Measurements from ENCODE around the gene NRAP. TPM values are rescaled to one million over a fixed set of nuclear protein-coding genes. Genes with fewer than 3 reads are reported as not detected.

NRAP gene
- total RNA-seq, 1 donor from 2014 or later: not detected

GRCh38 chr10:113622831-113623230 lies 41.0 kb downstream of the NRAP start:
- H3K9me3 Mint-ChIP-seq: no peaks in the 10 kb centered on the region
- no peak overlapping the region for H3K27ac Mint-ChIP-seq
- H3K36me3 Mint-ChIP-seq (ENCODE audit: low read depth): no peaks in the 10 kb centered on the region
- intact Hi-C loops (cut with micrococcal nuclease): no loop called here
- H3K4me1 Mint-ChIP-seq (ENCODE audit: low read depth): no peaks in the 10 kb centered on the region
- no peak overlapping the region for H3K4me3 Mint-ChIP-seq
- H3K27me3 Mint-ChIP-seq (ENCODE audit: insufficient read depth): peaks cover 8% of the 10 kb centered on the region
- no peak for DNase-seq (ENCODE audit: low spot score)

DNA sequence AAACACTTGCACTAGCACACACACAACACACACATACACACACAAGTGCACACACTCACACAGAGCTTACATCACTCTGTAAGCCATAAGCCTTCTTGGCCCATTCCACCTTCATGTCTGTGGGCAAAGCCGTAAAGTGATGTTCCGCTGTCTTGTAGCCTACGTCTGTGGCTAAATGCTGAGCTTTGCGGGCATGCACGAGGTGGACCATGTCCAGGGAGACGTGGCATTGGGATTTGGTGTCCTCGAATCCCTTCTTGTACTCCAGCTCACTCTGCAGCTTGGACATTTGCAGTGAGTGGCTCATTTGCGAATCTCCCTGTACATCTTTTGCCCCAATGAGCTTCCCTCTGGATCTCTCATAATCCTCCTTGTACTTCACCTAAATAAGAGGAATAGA lies 42.0 kb downstream of the NRAP start:
- no peak overlapping the region for H3K4me3 Mint-ChIP-seq
- no peak overlapping the region for H3K27ac Mint-ChIP-seq
- no peaks in the 10 kb centered on the region for H3K4me1 Mint-ChIP-seq (ENCODE audit: low read depth)
- intact Hi-C loops (cut with micrococcal nuclease): no loop called here
- H3K36me3 Mint-ChIP-seq (ENCODE audit: low read depth): no peaks in the 10 kb centered on the region
- no peaks in the 10 kb centered on the region for H3K9me3 Mint-ChIP-seq
- peaks cover 13% of the 10 kb centered on the region for H3K27me3 Mint-ChIP-seq (ENCODE audit: insufficient read depth)
- DNase-seq (ENCODE audit: low spot score): no peak

- Mint-ChIP-seq H3K27ac (no peak overlapping the region), H3K9me3 (no peaks in the 10 kb centered on the region), H3K4me1 (ENCODE audit: low read depth) (no peaks in the 10 kb centered on the region), H3K4me3 (no peak overlapping the region), H3K36me3 (ENCODE audit: low read depth) (no peaks in the 10 kb centered on the region), H3K27me3 (ENCODE audit: insufficient read depth) (peaks cover 20% of the 10 kb centered on the region)
- DNase-seq (ENCODE audit: low spot score): no peak
- intact Hi-C loops (cut with micrococcal nuclease): no loop called here
Measured at GRCh38 chr10:113620936-113621335, 42.9 kb downstream of the NRAP start.

GRCh38 chr10:113620511-113620910 lies 43.3 kb downstream of the NRAP start:
- H3K9me3 Mint-ChIP-seq: no peaks in the 10 kb centered on the region
- no peaks in the 10 kb centered on the region for H3K4me1 Mint-ChIP-seq (ENCODE audit: low read depth)
- H3K36me3 Mint-ChIP-seq (ENCODE audit: low read depth): no peaks in the 10 kb centered on the region
- H3K4me3 Mint-ChIP-seq: no peak overlapping the region
- no peak overlapping the region for H3K27ac Mint-ChIP-seq
- H3K27me3 Mint-ChIP-seq (ENCODE audit: insufficient read depth): peaks cover 22% of the 10 kb centered on the region
- intact Hi-C loops (cut with micrococcal nuclease): no loop called here
- no peak for DNase-seq (ENCODE audit: low spot score)

DNA sequence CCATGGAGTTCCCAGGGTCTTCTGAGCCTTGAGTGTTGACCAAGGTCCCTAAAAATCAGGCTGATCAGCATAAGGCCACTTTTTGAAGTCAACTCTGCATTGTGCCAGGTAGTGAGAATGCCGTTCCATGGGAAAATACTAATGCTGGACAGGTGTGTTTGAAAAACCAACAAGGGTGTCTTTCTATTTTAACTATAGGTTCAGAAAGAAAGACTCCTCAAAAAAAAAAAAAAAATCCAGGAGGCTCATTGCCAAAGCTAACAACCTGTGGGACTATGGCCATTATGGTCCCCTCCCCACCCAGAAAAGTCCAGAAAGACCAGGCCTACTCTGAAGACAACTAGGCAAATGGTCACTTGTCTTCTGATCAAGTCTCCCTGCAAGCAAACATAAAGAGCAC lies 44.4 kb downstream of the NRAP start:
- H3K4me3 Mint-ChIP-seq: no peak overlapping the region
- H3K27ac Mint-ChIP-seq: no peak overlapping the region
- H3K9me3 Mint-ChIP-seq: no peaks in the 10 kb centered on the region
- H3K27me3 Mint-ChIP-seq (ENCODE audit: insufficient read depth): peaks cover 22% of the 10 kb centered on the region
- no peak for DNase-seq (ENCODE audit: low spot score)
- no peaks in the 10 kb centered on the region for H3K36me3 Mint-ChIP-seq (ENCODE audit: low read depth)
- no peaks in the 10 kb centered on the region for H3K4me1 Mint-ChIP-seq (ENCODE audit: low read depth)
- intact Hi-C loops (cut with micrococcal nuclease): no loop called here

DNA sequence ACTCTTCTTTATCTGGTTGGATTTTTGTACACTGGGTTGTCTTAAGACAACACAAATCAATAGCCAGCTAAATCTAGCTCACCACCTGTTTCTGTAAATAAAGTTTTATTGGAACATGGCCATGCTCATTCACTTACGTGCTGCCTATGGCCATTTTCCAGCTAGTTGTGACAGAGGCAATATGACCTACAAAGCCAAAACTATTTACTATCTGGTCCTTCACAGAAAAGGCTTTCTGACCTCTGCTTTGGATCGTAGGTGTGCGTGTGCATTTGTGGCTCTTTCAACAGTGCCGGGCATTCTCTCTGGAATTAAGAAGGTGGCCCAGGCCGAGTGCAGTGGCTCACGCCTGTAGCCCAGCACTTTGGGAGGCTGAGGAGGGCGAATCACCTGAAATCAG lies 45.5 kb downstream of the NRAP start:
- Mint-ChIP-seq H3K27ac (no peak overlapping the region), H3K4me1 (ENCODE audit: low read depth) (no peaks in the 10 kb centered on the region), H3K4me3 (no peak overlapping the region), H3K36me3 (ENCODE audit: low read depth) (no peaks in the 10 kb centered on the region), H3K9me3 (no peaks in the 10 kb centered on the region), H3K27me3 (ENCODE audit: insufficient read depth) (peaks cover 22% of the 10 kb centered on the region)
- intact Hi-C loops (cut with micrococcal nuclease): no loop called here
- DNase-seq (ENCODE audit: low spot score): no peak

- Mint-ChIP-seq H3K4me3 (no peak overlapping the region), H3K9me3 (no peaks in the 10 kb centered on the region), H3K4me1 (ENCODE audit: low read depth) (no peaks in the 10 kb centered on the region), H3K27me3 (ENCODE audit: insufficient read depth) (peaks cover 22% of the 10 kb centered on the region), H3K27ac (no peak overlapping the region), H3K36me3 (ENCODE audit: low read depth) (no peaks in the 10 kb centered on the region)
- intact Hi-C loops (cut with micrococcal nuclease): no loop called here
- DNase-seq (ENCODE audit: low spot score): no peak
Measured at GRCh38 chr10:113617086-113617485, 46.8 kb downstream of the NRAP start.

DNA sequence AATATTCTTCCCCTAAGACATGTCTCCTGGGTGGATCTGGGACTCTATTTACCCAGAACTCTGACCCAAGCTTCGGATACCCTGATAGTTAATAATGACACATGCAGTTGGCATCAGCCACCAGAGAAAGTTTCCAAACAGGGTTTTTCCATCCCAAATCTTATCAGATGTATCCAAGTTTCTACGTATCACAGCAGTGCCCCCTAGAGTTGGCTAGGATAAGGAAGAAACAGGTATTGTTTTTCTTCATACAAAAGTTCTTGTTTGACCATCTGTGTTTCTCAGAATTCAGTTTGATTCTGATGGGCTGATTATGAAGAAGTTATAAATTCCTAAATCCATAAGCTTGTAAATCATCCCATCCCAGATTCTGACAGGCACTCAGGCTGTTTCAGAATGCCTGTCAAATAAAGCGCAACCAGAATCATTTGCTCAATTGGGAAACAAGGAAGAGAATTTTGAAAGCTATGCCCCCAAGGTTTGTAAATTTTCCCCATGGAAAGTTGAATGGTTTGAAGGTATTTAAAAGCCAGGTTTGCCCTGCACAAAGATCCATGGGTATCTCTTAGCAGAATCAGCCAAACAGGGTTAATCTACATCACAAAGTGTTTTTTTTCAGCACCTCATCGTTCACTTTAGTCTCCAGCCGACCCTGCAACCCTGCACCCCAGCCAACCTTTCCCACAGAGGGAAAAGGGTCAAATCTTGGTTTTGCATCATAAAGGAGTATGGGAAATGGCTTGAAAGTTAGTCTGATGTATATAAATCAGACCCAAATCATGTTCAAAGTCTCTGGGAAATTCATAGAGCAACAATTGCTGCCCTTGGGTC lies 47.4 kb downstream of the NRAP start:
- intact Hi-C loops (cut with micrococcal nuclease): no loop called here
- no peaks in the 10 kb centered on the region for H3K4me1 Mint-ChIP-seq (ENCODE audit: low read depth)
- H3K27me3 Mint-ChIP-seq (ENCODE audit: insufficient read depth): peaks cover 22% of the 10 kb centered on the region
- H3K4me3 Mint-ChIP-seq: no peak overlapping the region
- no peak overlapping the region for H3K27ac Mint-ChIP-seq
- H3K36me3 Mint-ChIP-seq (ENCODE audit: low read depth): no peaks in the 10 kb centered on the region
- no peaks in the 10 kb centered on the region for H3K9me3 Mint-ChIP-seq
- DNase-seq (ENCODE audit: low spot score): no peak

DNA sequence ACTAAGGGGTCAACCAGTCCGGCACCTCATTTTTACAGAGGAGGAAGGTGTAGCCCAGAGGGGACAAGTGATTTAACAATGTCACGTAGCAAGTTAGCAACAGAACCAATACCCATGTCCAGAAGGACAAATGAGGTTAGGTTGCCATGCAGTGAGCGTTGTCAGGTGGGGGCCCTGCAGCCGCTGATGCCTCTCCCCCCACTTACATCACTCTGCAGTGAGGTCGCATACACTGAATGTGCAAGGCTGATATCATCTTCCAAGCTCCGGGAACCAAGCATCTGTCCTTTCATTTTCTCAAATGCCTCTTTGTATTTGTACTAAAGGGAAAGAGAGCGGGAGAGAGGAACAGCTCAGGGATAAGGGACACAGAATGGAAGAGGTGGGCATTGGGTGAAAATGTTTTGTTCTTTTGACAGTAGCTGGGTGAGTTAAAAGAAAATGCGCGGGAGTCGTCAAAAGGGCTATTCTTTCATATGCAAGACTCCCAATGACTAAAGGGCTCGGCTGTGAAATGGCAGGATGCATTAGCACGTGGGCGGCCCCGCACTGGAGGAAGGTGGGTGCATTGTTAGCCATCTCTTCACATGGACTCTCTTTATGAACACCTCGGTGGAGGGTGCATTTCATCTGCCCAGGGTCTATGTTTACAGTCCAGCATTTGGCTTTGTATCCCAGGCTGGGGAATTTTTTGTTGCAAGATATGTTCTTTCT lies 49.7 kb downstream of the NRAP start:
- no peaks in the 10 kb centered on the region for H3K4me1 Mint-ChIP-seq (ENCODE audit: low read depth)
- intact Hi-C loops (cut with micrococcal nuclease): no loop called here
- no peaks in the 10 kb centered on the region for H3K36me3 Mint-ChIP-seq (ENCODE audit: low read depth)
- no peak for DNase-seq (ENCODE audit: low spot score)
- H3K4me3 Mint-ChIP-seq: no peak overlapping the region
- H3K9me3 Mint-ChIP-seq: no peaks in the 10 kb centered on the region
- H3K27ac Mint-ChIP-seq: no peak overlapping the region
- H3K27me3 Mint-ChIP-seq (ENCODE audit: insufficient read depth): peaks cover 26% of the 10 kb centered on the region

DNA sequence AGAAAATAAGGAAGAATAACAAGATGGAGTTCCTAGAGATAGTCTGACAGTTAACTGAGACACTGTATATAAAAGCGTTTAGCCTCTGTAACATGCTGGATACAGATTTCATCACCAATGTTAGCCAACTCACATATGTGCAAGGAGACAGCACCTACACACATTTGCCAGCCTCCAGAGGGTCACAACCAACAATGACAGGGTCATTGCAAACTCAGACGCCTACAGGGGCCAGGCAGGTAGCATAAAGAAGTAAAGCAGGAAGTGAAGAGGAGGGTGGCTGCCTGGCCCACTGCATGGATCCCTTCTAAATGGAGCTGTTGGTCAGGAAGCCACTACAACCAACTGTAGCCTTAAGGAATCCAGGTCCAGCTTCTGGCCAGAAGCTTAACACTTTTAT lies 50.4 kb downstream of the NRAP start:
- intact Hi-C loops (cut with micrococcal nuclease): no loop called here
- Mint-ChIP-seq H3K4me1 (ENCODE audit: low read depth) (no peaks in the 10 kb centered on the region), H3K27ac (no peak overlapping the region), H3K4me3 (no peak overlapping the region), H3K27me3 (ENCODE audit: insufficient read depth) (peaks cover 26% of the 10 kb centered on the region), H3K36me3 (ENCODE audit: low read depth) (no peaks in the 10 kb centered on the region), H3K9me3 (no peaks in the 10 kb centered on the region)
- DNase-seq (ENCODE audit: low spot score): no peak

GRCh38 chr10:113612154-113612553 lies 51.7 kb downstream of the NRAP start:
- Mint-ChIP-seq H3K36me3 (ENCODE audit: low read depth) (no peaks in the 10 kb centered on the region), H3K4me3 (no peak overlapping the region), H3K4me1 (ENCODE audit: low read depth) (no peaks in the 10 kb centered on the region), H3K9me3 (no peaks in the 10 kb centered on the region), H3K27me3 (ENCODE audit: insufficient read depth) (peaks cover 19% of the 10 kb centered on the region), H3K27ac (no peak overlapping the region)
- intact Hi-C loops (cut with micrococcal nuclease): no loop called here
- DNase-seq (ENCODE audit: low spot score): no peak

GRCh38 chr10:113610631-113611601 lies 52.9 kb downstream of the NRAP start:
- Mint-ChIP-seq H3K4me1 (ENCODE audit: low read depth) (no peaks in the 10 kb centered on the region), H3K27me3 (ENCODE audit: insufficient read depth) (peaks cover 10% of the 10 kb centered on the region), H3K36me3 (ENCODE audit: low read depth) (no peaks in the 10 kb centered on the region), H3K4me3 (no peak overlapping the region), H3K9me3 (no peaks in the 10 kb centered on the region), H3K27ac (no peak overlapping the region)
- intact Hi-C loops (cut with micrococcal nuclease): no loop called here
- no peak for DNase-seq (ENCODE audit: low spot score)

DNA sequence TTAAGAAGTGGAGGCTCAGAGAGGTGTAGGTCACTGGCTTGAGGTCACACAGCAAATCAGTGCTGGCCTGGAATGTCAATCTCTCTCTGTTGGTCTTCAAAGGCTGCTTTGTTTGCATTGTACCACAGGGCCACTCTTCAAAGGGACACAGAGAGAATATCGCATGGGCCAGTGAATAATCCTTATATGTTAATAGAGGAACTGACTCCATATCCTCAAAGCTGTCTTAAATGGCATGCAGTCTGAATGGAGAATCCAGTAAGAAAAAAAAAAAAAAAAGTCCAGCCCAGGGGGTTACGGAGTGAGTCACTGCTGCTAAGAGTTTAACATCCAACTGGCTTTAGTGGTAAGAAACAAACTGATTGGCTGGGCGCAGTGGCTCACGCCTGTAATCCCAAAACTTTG lies 54.1 kb downstream of the NRAP start:
- H3K9me3 Mint-ChIP-seq: no peaks in the 10 kb centered on the region
- no peaks in the 10 kb centered on the region for H3K36me3 Mint-ChIP-seq (ENCODE audit: low read depth)
- DNase-seq (ENCODE audit: low spot score): no peak
- H3K4me1 Mint-ChIP-seq (ENCODE audit: low read depth): no peaks in the 10 kb centered on the region
- no peak overlapping the region for H3K4me3 Mint-ChIP-seq
- H3K27ac Mint-ChIP-seq: no peak overlapping the region
- H3K27me3 Mint-ChIP-seq (ENCODE audit: insufficient read depth): peaks cover 10% of the 10 kb centered on the region
- intact Hi-C loops (cut with micrococcal nuclease): no loop called here

All from activated T-helper 1 cell treated with anti-CD3 and anti-CD28 coated beads, Interleukin-12 subunit alpha, Interleukin-12 subunit beta, Interleukin-2, Interleukin-4 antibody, amounts not matched to agents 30 ng/mL and 10 ng/mL and 1 ng/mL, durations not matched to agents 14 hours and 24 hours and 36 hours (primary cell).